Left ventricle myocardium superior (tissue), 1 donor: ENCODE data around the gene NKD1. TPM values are rescaled to one million over a fixed set of nuclear protein-coding genes. Genes with fewer than 3 reads are reported as not detected.

ENCODE experiments used
- ATAC-seq: fragments of 200-7000 bp; cut with Tn5 transposase; one replicate; pipeline ENCODE4 v1.9.1; 2020; ENCODE audit warnings: mild to moderate bottlenecking, moderate library complexity
- DNase-seq: peaks from one replicate; pipeline ENCODE4 v3.0.0-alpha.2; 2020
- intact Hi-C: fragments of 100-400 bp; cut with micrococcal nuclease; formaldehyde crosslinking; loops from one replicate; pipeline ENCODE4 v1.11.0; 2022
- total RNA-seq: library from RNA; stranded (reverse); fragmentation: NEBNext Ultra II Directional; extraction: Animal tissue kit (Norgen Biotek cat#: 25700); gene quantifications from one replicate; pipeline ENCODE4 v1.2.1, GENCODE V29; 2021
- donor health status: DM: no; HTN: yes; CAD: no; lungs with severe emphysema.

The NKD1 gene
- total RNA-seq, 1 donor from 2014 or later: 0.59 TPM

GRCh38 chr16:50674831-50675230 is 126.6 kb downstream of the NKD1 start:
- DNase-seq (no peak), ATAC-seq (no peak)
- intact Hi-C loops: no loop called here

DNA sequence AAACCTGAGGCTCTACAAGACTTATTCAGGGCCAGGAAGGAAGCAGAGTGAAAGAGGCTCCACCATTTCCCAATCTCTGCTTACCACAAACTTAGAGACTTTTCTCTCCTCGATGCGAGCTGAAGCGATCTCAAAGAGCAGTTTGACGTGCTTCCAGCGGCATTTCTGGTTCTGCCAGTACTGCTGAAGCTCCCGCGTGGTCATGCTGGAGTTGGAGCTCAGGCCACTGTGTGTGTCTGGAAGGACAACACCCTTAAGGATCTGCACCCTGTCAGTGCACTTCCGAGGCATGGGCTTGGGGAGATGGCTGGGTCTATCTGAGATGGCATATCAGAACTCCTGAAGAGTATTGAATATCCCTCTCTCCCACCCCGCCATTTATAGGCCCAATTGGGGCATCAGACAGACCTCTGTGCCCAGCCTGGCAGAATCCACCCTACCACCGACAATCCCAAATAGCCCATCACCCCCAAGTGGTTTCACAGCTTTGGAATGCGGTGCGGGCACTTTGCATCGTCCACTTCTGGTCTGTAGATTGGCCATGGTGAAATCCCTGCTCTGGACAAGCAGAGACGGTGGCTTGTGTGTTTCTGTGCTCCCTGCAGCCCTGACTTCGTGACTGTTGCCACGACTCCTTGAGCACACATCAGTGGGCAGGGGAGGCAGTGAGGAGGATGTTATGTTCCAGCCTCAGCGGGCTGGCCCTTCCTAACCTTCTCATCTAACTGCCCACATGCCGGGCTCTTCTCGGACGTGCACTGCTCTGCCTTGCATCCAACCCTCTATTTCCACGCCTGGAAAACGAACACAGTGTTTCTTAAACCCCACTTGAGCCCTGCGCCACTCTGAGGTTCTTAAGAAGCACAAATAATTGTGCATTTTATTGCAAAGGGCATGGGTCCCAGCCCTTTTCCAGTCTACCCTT is 127.8 kb downstream of the NKD1 start:
- no peak for ATAC-seq

DNA sequence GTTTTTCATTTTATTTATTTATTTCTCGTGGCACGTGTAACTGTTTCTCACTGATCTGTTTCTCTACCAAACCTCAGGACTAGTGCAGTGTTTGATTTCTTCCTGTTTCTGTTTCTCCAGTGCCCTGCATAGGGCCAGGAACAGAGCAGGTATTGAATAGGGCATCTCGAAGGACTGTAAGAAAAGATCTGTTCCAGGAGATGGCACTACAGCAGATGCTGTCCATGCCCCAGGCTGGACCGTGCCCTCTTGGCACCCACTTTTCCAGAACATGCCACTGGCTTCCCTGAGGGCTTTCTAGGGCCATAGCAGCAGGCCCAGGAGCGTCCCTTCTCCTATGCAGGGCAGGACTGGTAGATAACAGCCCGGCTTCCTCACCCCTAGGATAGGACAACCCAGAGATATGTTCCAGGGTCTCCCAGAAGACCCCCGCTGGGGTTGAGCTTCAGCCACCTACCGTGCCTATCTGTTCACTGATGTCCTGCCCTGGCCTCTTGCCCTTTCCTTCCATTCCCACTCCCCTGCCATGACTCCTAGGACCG is 128.6 kb downstream of the NKD1 start:
- no peak for DNase-seq

More for the DNA sequence above, 127.8 kb downstream of the NKD1 start:
- intact Hi-C loops: no loop called here
- no peak for DNase-seq

DNA sequence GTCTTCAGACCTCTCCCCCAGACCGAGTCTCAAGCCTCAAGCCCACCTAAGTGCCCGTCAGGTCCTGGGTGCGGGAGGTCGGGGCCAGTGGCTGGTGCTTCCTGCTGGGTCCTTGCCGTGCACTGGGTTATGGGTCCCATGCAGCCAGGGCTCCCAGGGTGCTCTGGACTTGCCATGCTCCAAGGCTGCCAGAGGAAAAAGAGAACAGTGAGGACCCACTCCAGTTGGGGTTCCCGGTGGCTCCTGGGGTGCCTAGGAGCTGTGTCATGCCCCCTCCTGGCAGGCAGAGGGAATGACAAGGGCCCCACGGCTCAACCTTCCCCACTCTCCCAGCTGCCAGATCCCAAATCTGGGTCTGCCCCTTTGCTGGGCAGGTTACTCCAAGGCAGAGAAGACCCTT is 129.2 kb downstream of the NKD1 start:
- DNase-seq (no peak), ATAC-seq (no peak)
- intact Hi-C loops: no loop called here

More for the DNA sequence above, 128.6 kb downstream of the NKD1 start:
- intact Hi-C loops: no loop called here
- no peak for ATAC-seq

DNA sequence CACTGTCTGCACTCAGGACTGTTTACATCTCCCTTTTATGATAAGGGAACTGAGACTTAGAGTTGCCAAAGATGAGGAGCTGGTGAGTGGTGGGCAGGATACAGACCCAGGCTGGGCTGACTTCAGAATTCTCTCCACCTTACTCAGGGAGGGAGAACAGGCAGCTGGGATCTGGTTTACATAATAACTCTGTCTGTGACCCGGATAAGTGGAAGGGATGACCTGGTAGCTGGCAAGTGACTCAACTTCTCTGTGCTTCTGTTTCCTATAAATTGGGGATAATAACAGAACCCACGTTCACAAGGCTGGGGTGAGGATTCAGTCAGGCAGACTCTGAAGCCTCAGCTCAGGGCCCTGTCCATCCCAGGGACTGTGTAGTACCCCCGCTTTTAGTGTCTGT is 130.3 kb downstream of the NKD1 start:
- intact Hi-C loops: no loop called here
- ATAC-seq: no peak
- DNase-seq: no peak

- DNase-seq: no peak
- intact Hi-C loops: no loop called here
- no peak for ATAC-seq
Observed at GRCh38 chr16:50679266-50679665, 131.1 kb downstream of the NKD1 start.

DNA sequence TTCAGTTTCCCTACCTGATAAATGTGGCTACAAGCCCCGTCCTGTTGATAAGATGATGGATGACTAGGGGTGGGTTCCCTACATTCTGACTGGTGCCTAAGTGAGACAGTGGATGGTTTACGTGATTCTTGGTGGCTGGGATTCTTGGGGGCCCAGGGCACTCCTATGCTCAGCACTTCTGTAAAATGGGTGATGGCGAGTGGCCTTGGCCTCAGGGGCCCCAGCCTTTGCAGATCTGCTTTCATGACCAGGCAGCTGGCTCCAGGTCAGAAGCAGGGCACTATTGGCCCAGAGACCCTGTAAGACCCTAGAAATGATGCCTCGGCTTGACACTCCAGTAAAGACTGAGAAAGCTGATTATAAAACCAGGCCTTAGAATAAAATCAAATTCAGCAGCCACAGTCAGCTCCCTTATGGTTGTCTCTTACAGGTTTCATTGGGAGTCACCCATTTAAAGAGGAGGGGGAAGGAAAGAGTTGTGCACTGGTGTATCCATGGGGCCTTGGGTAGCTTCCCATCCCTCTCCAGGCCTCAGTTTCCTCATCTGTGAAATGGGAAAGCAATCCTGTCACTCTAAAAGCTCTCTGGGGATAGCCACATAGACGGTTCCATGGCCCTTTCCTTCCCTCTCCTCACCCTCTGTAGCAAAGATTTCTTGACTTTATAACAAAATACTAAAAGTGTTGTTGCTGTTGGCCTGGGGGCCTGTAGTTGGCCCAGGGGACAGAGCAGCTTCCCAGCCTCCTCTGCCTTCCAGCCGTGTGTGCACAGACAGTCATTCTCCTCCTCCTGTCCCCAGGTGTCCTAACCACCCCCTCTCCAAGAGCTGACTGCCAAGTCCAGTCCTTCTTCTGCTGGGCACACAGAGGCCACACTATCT is 131.7 kb downstream of the NKD1 start:
- DNase-seq (no peak), ATAC-seq (no peak)
- intact Hi-C loops: no loop called here

- DNase-seq (no peak), ATAC-seq (no peak)
- intact Hi-C loops: no loop called here
Observed at GRCh38 chr16:50680556-50680893, 132.3 kb downstream of the NKD1 start.

- intact Hi-C loops: no loop called here
- DNase-seq (peak; percentile 49), ATAC-seq (peak; percentile 71)
Observed at GRCh38 chr16:50681021-50681885, 133.1 kb downstream of the NKD1 start, which contains the start of gene SNX20. Gene SNX20, minus strand, starts transcription at chr16:50681312. Its CDS starts 3,786 bp downstream, at chr16:50677526.

GRCh38 chr16:50683689-50684374 is 135.6 kb downstream of the NKD1 start:
- ATAC-seq: peak; percentile 36
- intact Hi-C loops: no loop called here

GRCh38 chr16:50684823-50685461 is 136.7 kb downstream of the NKD1 start:
- intact Hi-C loops: no loop called here
- no peak for DNase-seq
- ATAC-seq: no peak

More at GRCh38 chr16:50683689-50684374, 135.6 kb downstream of the NKD1 start:
- no peak for DNase-seq

DNA sequence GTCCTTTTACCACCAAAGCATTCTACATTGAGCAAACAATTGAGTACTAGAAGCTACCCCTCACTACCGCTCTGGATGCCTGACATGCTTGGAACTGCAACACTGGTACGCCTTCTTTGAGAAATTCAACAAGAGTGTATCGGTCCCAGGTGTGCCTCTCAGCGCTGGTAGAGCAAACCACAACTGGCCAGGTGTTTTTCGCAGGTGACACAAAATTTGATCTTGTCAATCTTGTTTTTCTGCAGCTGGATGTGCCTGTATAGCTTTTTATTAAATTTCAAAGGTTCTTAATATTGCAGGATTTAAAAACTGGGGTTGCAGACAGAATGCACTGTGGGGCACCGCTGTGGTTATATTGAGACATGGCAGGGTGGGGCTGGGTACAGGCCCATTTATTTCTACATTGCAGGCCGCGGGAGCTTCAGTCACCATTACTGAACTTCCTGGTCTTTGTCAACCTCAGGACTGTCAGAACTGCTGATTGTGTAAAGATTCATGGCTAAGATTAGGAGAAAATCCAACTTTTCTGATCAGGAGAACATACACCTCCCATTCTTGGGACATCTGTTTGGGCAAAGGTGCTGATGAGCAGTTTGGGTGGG is 137.4 kb downstream of the NKD1 start:
- DNase-seq: no peak

GRCh38 chr16:50688083-50688482 is 139.9 kb downstream of the NKD1 start:
- ATAC-seq: no peak

More for the DNA sequence above, 137.4 kb downstream of the NKD1 start:
- intact Hi-C loops: no loop called here
- ATAC-seq: peak; percentile 57

GRCh38 chr16:50688867-50689266 is 140.7 kb downstream of the NKD1 start:
- ATAC-seq (no peak), DNase-seq (no peak)
- intact Hi-C loops: no loop called here

More at GRCh38 chr16:50688083-50688482, 139.9 kb downstream of the NKD1 start:
- DNase-seq: no peak
- intact Hi-C loops: no loop called here

- DNase-seq (no peak), ATAC-seq (no peak)
- intact Hi-C loops: no loop called here
Observed at GRCh38 chr16:50690177-50690576, 142.0 kb downstream of the NKD1 start.

DNA sequence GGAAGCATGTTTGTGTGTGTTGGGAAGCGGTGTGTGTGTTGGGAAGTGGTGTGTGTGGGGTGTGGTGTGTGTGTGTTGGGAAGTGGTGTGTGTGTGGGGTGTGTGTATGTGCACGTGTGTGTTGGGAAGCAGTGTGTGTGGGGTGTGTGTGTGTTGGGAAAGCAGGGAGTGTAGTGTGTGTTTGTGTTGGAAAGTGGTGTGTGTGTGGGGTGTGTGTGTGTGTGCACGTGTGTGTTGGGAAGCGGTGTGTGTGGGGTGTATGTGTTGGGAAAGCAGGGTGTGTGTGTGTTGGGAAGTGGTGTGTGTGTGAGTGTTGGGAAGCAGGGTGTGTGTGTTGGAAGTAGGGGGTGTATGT is 144.4 kb downstream of the NKD1 start:
- DNase-seq: no peak
- intact Hi-C loops: no loop called here
- no peak for ATAC-seq

GRCh38 chr16:50692999-50693781 is 145.0 kb downstream of the NKD1 start, which contains the start of gene NOD2:
Gene NOD2, plus strand, starts transcription at chr16:50693606. Its CDS starts 5,890 bp downstream, at chr16:50699496.
- DNase-seq: peak; percentile 67
- intact Hi-C loops: no loop called here
- peak; percentile 48 for ATAC-seq
